Ovary (tissue), 3 donors: ENCODE measurements around the gene GSG1L.

ENCODE experiments used
- CTCF ChIP-seq, 3 donors: fragments of 450-650 bp in 2 of 3; fragments of 200-600 bp in 1 of 3; IDR thresholded peaks; one replicate each; pipeline versions ENCODE4 v1.5.1 to v1.8.0; 2016 to 2022; ENCODE audit warnings: antibody characterized with exemption in 3 of 3, mild to moderate bottlenecking in 1 of 3
- POLR2A ChIP-seq: fragments of 450-650 bp; IDR thresholded peaks from one replicate; pipeline ENCODE4 v1.6.1; 2017; ENCODE audit warnings: antibody characterized with exemption, mild to moderate bottlenecking, moderate library complexity
- donor health status: DM: no; HTN: no; CAD: no.

DNA sequence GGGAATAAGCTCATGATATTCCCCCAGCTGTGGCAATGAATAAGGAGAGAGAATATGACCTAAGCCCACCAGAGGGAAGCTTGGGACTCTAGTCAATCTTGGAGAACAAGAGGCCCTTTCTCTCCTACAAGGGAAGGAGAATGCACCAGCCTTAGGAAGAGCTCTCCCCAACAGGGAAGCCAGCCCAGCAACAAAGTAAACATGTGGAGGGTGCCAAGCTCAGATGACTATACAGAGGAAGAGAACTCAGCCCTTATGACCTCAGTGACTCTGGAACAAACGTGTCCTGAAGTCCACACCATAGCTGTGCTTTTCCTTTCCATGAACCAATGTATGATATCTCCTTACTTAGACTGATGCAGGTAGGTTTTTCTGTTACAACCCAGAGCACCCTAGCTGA, 219.7 kb downstream of the GSG1L start:
- TF ChIP-seq CTCF (IDR thresholded peaks at IDR 0.05) (no peak), POLR2A (no peak)
